Thyroid gland (tissue), 4 donors: ENCODE results near the gene PGGHG. TPM values are rescaled to one million over a fixed set of nuclear protein-coding genes. Genes with fewer than 3 reads are reported as not detected.
A peak's percentile ranks its signal among the peaks of the same experiment; 100 is the strongest.
"Not testable (repeated sequence)": the region's sequence is repeated elsewhere in the genome, so short reads cannot be mapped to it uniquely, and the experiment has no call there.

Experiments
- DNase-seq, 2 donors: peaks; one replicate each; pipeline ENCODE4 v3.0.0-alpha.2; 2019
- H3K27ac ChIP-seq, 3 donors: fragments of 200-600 bp; sonication (generic); 1 replicate in 2 of 3; 2 replicates in 1 of 3; pipeline ENCODE4 v1.5.1; 2016 to 2019; ENCODE audit warnings: mild to moderate bottlenecking in 1 of 3, moderate library complexity in 1 of 3
- H3K27me3 ChIP-seq: fragments of 200-600 bp; sonication (generic); one replicate; pipeline ENCODE4 v1.5.1; 2019
- H3K36me3 ChIP-seq, 2 donors: fragments of 200-600 bp; sonication (generic); one replicate each; pipeline ENCODE4 v1.5.1; 2016 to 2019
- H3K4me1 ChIP-seq, 2 donors: fragments of 200-600 bp; sonication (generic); one replicate each; pipeline ENCODE4 v1.5.1; 2017 to 2019
- H3K4me3 ChIP-seq, 3 donors: fragments of 200-600 bp; sonication (generic); replicated peaks in 1 of 3; 1 replicate in 2 of 3; 2 replicates in 1 of 3; pipeline ENCODE4 v1.5.1; 2016; ENCODE audit warnings: mild to moderate bottlenecking in 1 of 3
- H3K9me3 ChIP-seq: fragments of 200-600 bp; sonication (generic); one replicate; pipeline ENCODE4 v1.5.1; 2017
- CTCF ChIP-seq, 6 experiments: fragments of 200-600 bp in 3 of 6; fragments of 450-650 bp in 3 of 6; sonication (generic) in 3 of 6; IDR thresholded peaks; one replicate each; pipeline ENCODE4 v1.5.1; 2016 to 2019; ENCODE audit warnings: antibody characterized with exemption in 6 of 6, mild to moderate bottlenecking in 2 of 6, inconsistent platforms in 1 of 6, moderate library complexity in 1 of 6
- POLR2A ChIP-seq, 2 donors: fragments of 450-650 bp; IDR thresholded peaks; one replicate each; pipeline ENCODE4 v1.6.1; 2017; ENCODE audit warnings: antibody characterized with exemption in 2 of 2, mild to moderate bottlenecking in 2 of 2, moderate library complexity in 1 of 2
- WGBS, 2 donors: methylation state at CpG; one replicate each; pipeline ENCODE4 v1.1.5; 2017; 5-methylcytosine and 5-hydroxymethylcytosine counted together
- intact Hi-C: fragments of 100-400 bp; cut with DNase I; formaldehyde crosslinking; loops from one replicate; pipeline ENCODE4 v1.15.1; 2023
- total RNA-seq, 4 donors: library from RNA; depleted of rRNA; stranded (reverse); fragments of >200 nt; gene quantifications; one replicate each; pipeline ENCODE4 v1.2.3, GENCODE V29; 2016

Gene PGGHG
- total RNA-seq, 4 donors from 2014 or later: 21.8 to 43.3 (median 32.7) TPM

- peaks cover 27 to 45% of the 10 kb centered on the region in 2 donors for H3K4me1 ChIP-seq
- no peaks in the 10 kb centered on the region for H3K36me3 ChIP-seq
- TF ChIP-seq POLR2A (IDR thresholded peaks at IDR 0.05) (no peak), CTCF (IDR thresholded peaks at IDR 0.05) (no peak)
- intact Hi-C loops: no loop called here
- no peaks in the 10 kb centered on the region for H3K27me3 ChIP-seq
- no peaks in the 10 kb centered on the region for H3K9me3 ChIP-seq
- WGBS, 2 donors: 30 to 47% methylated on average over 11 of the region's 11 CpGs
- peak in 1 of 2 donors; percentile 29 for DNase-seq
- peak overlapping the region in 2 of 3 donors; percentile 29 to 84 for H3K27ac ChIP-seq
- H3K4me3 ChIP-seq: no peak overlapping the region
Measured at GRCh38 chr11:324156-324555, 35.2 kb downstream of the PGGHG start.

GRCh38 chr11:324593-325517, 35.9 kb downstream of the PGGHG start:
- Histone ChIP-seq H3K4me1 (peaks cover 27 to 45% of the 10 kb centered on the region in 2 donors), H3K27ac (peak overlapping the region; percentile 20 to 84 (median 29)), H3K4me3 (peak overlapping the region in 1 of 3 donors; percentile 1)
- intact Hi-C loops, H3K36me3 ChIP-seq, H3K9me3 ChIP-seq, H3K27me3 ChIP-seq: not testable (repeated sequence)
- peak; percentile 79 to 80 for DNase-seq
- 22 to 26% methylated on average over 25 to 28 of the region's 34 CpGs for WGBS, 2 donors

- TF ChIP-seq CTCF (IDR thresholded peaks at IDR 0.05) (no peak), POLR2A (IDR thresholded peaks at IDR 0.05) (no peak)
- peaks cover 27 to 45% of the 10 kb centered on the region in 2 donors for H3K4me1 ChIP-seq
- no peak for DNase-seq
- peak overlapping the region; percentile 86 to 88 (median 86) for H3K27ac ChIP-seq
- no peaks in the 10 kb centered on the region for H3K9me3 ChIP-seq
- 78 to 87% methylated on average over 27 to 30 of the region's 30 CpGs for WGBS, 2 donors
- H3K4me3 ChIP-seq: no peak overlapping the region
- intact Hi-C loops: no loop called here
- H3K27me3 ChIP-seq: no peaks in the 10 kb centered on the region
- H3K36me3 ChIP-seq: no peaks in the 10 kb centered on the region
Measured at GRCh38 chr11:325796-326591, 37.1 kb downstream of the PGGHG start.

GRCh38 chr11:326592-326841, 37.6 kb downstream of the PGGHG start:
- DNase-seq: no peak
- H3K4me1 ChIP-seq: peaks cover 27 to 45% of the 10 kb centered on the region in 2 donors
- H3K4me3 ChIP-seq: no peak overlapping the region
- H3K27ac ChIP-seq: peak overlapping the region; percentile 86 to 88 (median 86)
- intact Hi-C loops: no loop called here
- H3K9me3 ChIP-seq: no peaks in the 10 kb centered on the region
- H3K36me3 ChIP-seq: no peaks in the 10 kb centered on the region
- no peak for TF ChIP-seq CTCF (IDR thresholded peaks at IDR 0.05)
- no peaks in the 10 kb centered on the region for H3K27me3 ChIP-seq
- WGBS, 2 donors: 69 to 90% methylated on average over 4 of the region's 6 CpGs

GRCh38 chr11:326842-327580, 38.1 kb downstream of the PGGHG start:
- DNase-seq: peak; percentile 77 to 83
- no peaks in the 10 kb centered on the region for H3K27me3 ChIP-seq
- 12 to 31% methylated on average over 6 to 17 of the region's 19 CpGs for WGBS, 2 donors
- H3K36me3 ChIP-seq: no peaks in the 10 kb centered on the region
- TF ChIP-seq POLR2A (IDR thresholded peaks at IDR 0.05) (no peak), CTCF (IDR thresholded peaks at IDR 0.05) (no peak)
- H3K4me3 ChIP-seq: no peak overlapping the region
- H3K27ac ChIP-seq: peak overlapping the region; percentile 86 to 88 (median 86)
- no peaks in the 10 kb centered on the region for H3K9me3 ChIP-seq
- peaks cover 27 to 45% of the 10 kb centered on the region in 2 donors for H3K4me1 ChIP-seq
- intact Hi-C loops: no loop called here
